ENCODE data around the gene LRRC71. TPM values are rescaled to one million over a fixed set of nuclear protein-coding genes. Genes with fewer than 3 reads are reported as not detected.
A peak's percentile ranks its signal among the peaks of the same experiment; 100 is the strongest.

LRRC71 gene
- total and polyA plus RNA-seq, 2 of the 8 experiments (the other 6 are each of a cell fraction or from before 2014, with no cell fraction given), result 0.05 TPM; not detected in 1

- H3K27me3 ChIP-seq (replicated peaks in 1 of 4; ENCODE audit: control insufficient read depth in 3 of 4, extremely low read depth in 1 of 4, insufficient read depth in 3 of 4, low read length in 3 of 4), result peaks cover 8 to 49% (median 39%) of the 10 kb centered on the region in 4 experiments
These were observed 26.4 kb upstream of the LRRC71 start for GRCh38 chr1:156894001-156894400.

More at GRCh38 chr1:156894001-156894400, 26.4 kb upstream of the LRRC71 start:
- Histone ChIP-seq H4K8ac (ENCODE audit: extremely low read depth, insufficient read depth, low read length) (peak overlapping the region; percentile 54; the same call in 1 of the 2 replicates), H4K91ac (replicated peaks; ENCODE audit: insufficient read length, low read length) (peak overlapping the region; percentile 77), H4K5ac (ENCODE audit: insufficient read length, low read depth, low read length) (no peak overlapping the region), H3K79me2 (ENCODE audit: control insufficient read depth in 1 of 2, insufficient read depth in 2 of 2, low read length in 2 of 2) (no peaks in the 10 kb centered on the region), H4K20me1 (replicated peaks in 1 of 2; ENCODE audit: control insufficient read depth in 1 of 2, insufficient read depth in 2 of 2, low read length in 2 of 2) (no peaks in the 10 kb centered on the region), H3K18ac (ENCODE audit: extremely low read depth, low read length) (0 out of 2 replicates have a peak overlapping the region, but pooled peaks have one; percentile 65), H3K4me3 (ENCODE audit: extremely low read depth in 1 of 4, insufficient read depth in 2 of 4, low read depth in 3 of 4, low read length in 4 of 4) (peak overlapping the region in 3 of 4 experiments; percentile 11 to 55 (median 19); a peak in 4 of 8 replicates), H3K4me2 (ENCODE audit: insufficient read depth in 1 of 2, low read depth in 2 of 2, low read length in 2 of 2) (peak overlapping the region; percentile 37 to 67; a peak in 3 of 4 replicates), H2BK12ac (ENCODE audit: low read depth, low read length) (0 out of 2 replicates have a peak overlapping the region, but pooled peaks have one; percentile 68), H2BK20ac (ENCODE audit: low read length) (no peak overlapping the region), H3K4me1 (replicated peaks in 1 of 4; ENCODE audit: control insufficient read depth in 3 of 4, insufficient read depth in 4 of 4, low read length in 3 of 4) (peaks cover 0 to 10% (median 5%) of the 10 kb centered on the region in 4 experiments; a peak in 4 of 7 replicates), H3K56ac (replicated peaks; ENCODE audit: insufficient read length, low read depth, low read length) (no peak overlapping the region), H3K4ac (replicated peaks; ENCODE audit: insufficient read length, low read depth, low read length) (no peak overlapping the region), H3K79me1 (ENCODE audit: low read depth, low read length) (no peaks in the 10 kb centered on the region), H2BK120ac (replicated peaks; ENCODE audit: low read depth, low read length) (no peak overlapping the region), H3K9me3 (ENCODE audit: insufficient read depth in 2 of 2, low read depth in 1 of 2, low read length in 1 of 2) (no peaks in the 10 kb centered on the region), H2AFZ (ENCODE audit: low read length) (no peak overlapping the region), H2BK15ac (ENCODE audit: low read length) (no peak overlapping the region), H3K36me3 (ENCODE audit: control insufficient read depth in 2 of 4, insufficient read depth in 4 of 4, low read length in 3 of 4) (no peaks in the 10 kb centered on the region), H2AK5ac (ENCODE audit: low read depth, low read length) (no peak overlapping the region), H3K27ac (ENCODE audit: low read depth, low read length) (no peak overlapping the region), H3K23ac (ENCODE audit: insufficient read length) (no peak overlapping the region), H3K23me2 (ENCODE audit: low read depth, low read length) (peaks cover 2% of the 10 kb centered on the region; the same call in 1 of the 2 replicates), H3K14ac (ENCODE audit: insufficient read length) (no peak overlapping the region), H2BK5ac (ENCODE audit: low read depth, low read length) (no peak overlapping the region), H3K9ac (replicated peaks in 1 of 4; ENCODE audit: extremely low read depth in 1 of 4, low read depth in 3 of 4, low read length in 3 of 4) (no peak overlapping the region)
- CTCF ChIA-PET (ENCODE audit: partially characterized antibody), result interaction anchor here (1.0 to 31.4 kb wide), 10 partner anchors 18 to 209 kb away, joined by 3 to 719 read pairs (median 83); partner anchors contain the start of genes INSRR, LRRC71 and NTRK1
- DNase-seq (ENCODE audit: low read depth in 1 of 2, low spot score in 2 of 2) (no peak), FAIRE-seq (no peak)
- POLR2A ChIA-PET (ENCODE audit: partially characterized antibody), result interaction anchor here (1.0 to 2.3 kb wide), 4 partner anchors 28 to 168 kb away, joined by 3 to 6 read pairs (median 4); no protein-coding TSS in a partner anchor
- no peak for TF ChIP-seq EZH2 (IDR thresholded peaks at IDR 0.05; ENCODE audit: low read depth, low read length, severe bottlenecking)
- TF ChIP-seq POLR2AphosphoS5 (IDR thresholded peaks at IDR 0.05; ENCODE audit: low read depth, low read length), result no peak
- TF ChIP-seq TAF1 (IDR thresholded peaks at IDR 0.05; ENCODE audit: low read depth, low read length), result no peak
- TF ChIP-seq SUZ12 (IDR thresholded peaks at IDR 0.05; ENCODE audit: low read length), result no peak
- no peak for TF ChIP-seq FOSL1 (IDR thresholded peaks at IDR 0.05; ENCODE audit: insufficient read depth, low read depth, low read length)
- TF ChIP-seq MAX (IDR thresholded peaks at IDR 0.05), result no peak
- TF ChIP-seq TAF7 (optimal IDR thresholded peaks at IDR 0.05; ENCODE audit: borderline replicate concordance, low read depth, low read length), result no peak
- 34% methylated on average over 5 of the region's 5 CpGs; no CpG with 5 or more reads in 1 of the 2 experiments for WGBS, 2 experiments (ENCODE audit: extremely low coverage in 1 of 2, insufficient coverage in 1 of 2, insufficient read length in 1 of 2, insufficient replicate concordance in 2 of 2, low coverage in 1 of 2, low lambda C conversion rate in 2 of 2, missing lambda C conversion rate in 1 of 2)
